BJ (cell line): ENCODE results near the gene YTHDF2. TPM values are rescaled to one million over a fixed set of nuclear protein-coding genes. Genes with fewer than 3 reads are reported as not detected.

Experiments
- CTCF ChIA-PET: fragments of 350-600 bp; formaldehyde crosslinking; extraction: SDS; loops from one replicate; lab custom pipeline; 2021; ENCODE audit warnings: antibody characterized with exemption, inconsistent platforms; lab: Yijun Ruan, JAX
- POLR2A ChIA-PET: fragments of 300-600 bp; sonication (Branson Sonifier 250); formaldehyde crosslinking; extraction: SDS; loops from one replicate; lab custom pipeline; 2021; ENCODE audit warnings: antibody characterized with exemption; lab: Charles Lee
- DNase-seq: peaks from one replicate; pipeline ENCODE4 v3.0.0-alpha.2; 2011; ENCODE audit warnings: low read depth
- H3K27me3 ChIP-seq: 2 replicates; pipeline ENCODE4 v1.6.0; 2011; ENCODE audit warnings: low read length; ENCODE audit not compliant: control insufficient read depth, insufficient read depth
- H3K36me3 ChIP-seq: 2 replicates; pipeline ENCODE4 v1.5.1; 2011; ENCODE audit warnings: low read length; ENCODE audit not compliant: control insufficient read depth, insufficient read depth
- H3K4me3 ChIP-seq: 2 replicates; pipeline ENCODE4 v1.5.1; 2011; ENCODE audit warnings: low read depth, mild to moderate bottlenecking, control low read depth, low read length
- polyA plus RNA-seq: library from polyadenylated mRNA; depleted of rRNA; stranded (reverse); fragments of >200 nt; gene quantifications from 2 replicates; pipeline ENCODE4 v1.2.3, GENCODE V29; 2011
- TF ChIP-seq, protein P1 (sequence below): IDR thresholded peaks from 2 replicates; pipeline ENCODE4 v1.5.1; 2011; ENCODE audit warnings: low read depth, mild to moderate bottlenecking, control low read depth, inconsistent platforms, low read length, moderate library complexity; ENCODE audit not compliant: insufficient read depth

The YTHDF2 gene
- polyA plus RNA-seq, 1 experiment = 45.9 TPM

- ChIA-PET POLR2A (no interaction called here), CTCF (interaction anchor here (0.6 to 11.6 kb wide), 4 partner anchors 10 to 1501 kb away, joined by 3 to 70 read pairs (median 4); no protein-coding TSS in a partner anchor)
- Histone ChIP-seq H3K4me3 (no peak overlapping the region), H3K36me3 (no peaks in the 10 kb centered on the region), H3K27me3 (peaks cover 3% of the 10 kb centered on the region)
- TF ChIP-seq, protein P1, sequence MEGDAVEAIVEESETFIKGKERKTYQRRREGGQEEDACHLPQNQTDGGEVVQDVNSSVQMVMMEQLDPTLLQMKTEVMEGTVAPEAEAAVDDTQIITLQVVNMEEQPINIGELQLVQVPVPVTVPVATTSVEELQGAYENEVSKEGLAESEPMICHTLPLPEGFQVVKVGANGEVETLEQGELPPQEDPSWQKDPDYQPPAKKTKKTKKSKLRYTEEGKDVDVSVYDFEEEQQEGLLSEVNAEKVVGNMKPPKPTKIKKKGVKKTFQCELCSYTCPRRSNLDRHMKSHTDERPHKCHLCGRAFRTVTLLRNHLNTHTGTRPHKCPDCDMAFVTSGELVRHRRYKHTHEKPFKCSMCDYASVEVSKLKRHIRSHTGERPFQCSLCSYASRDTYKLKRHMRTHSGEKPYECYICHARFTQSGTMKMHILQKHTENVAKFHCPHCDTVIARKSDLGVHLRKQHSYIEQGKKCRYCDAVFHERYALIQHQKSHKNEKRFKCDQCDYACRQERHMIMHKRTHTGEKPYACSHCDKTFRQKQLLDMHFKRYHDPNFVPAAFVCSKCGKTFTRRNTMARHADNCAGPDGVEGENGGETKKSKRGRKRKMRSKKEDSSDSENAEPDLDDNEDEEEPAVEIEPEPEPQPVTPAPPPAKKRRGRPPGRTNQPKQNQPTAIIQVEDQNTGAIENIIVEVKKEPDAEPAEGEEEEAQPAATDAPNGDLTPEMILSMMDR = no peak
- no peak for DNase-seq
Measured at GRCh38 chr1:28800324-28800723, 63.6 kb downstream of the YTHDF2 start.

DNA sequence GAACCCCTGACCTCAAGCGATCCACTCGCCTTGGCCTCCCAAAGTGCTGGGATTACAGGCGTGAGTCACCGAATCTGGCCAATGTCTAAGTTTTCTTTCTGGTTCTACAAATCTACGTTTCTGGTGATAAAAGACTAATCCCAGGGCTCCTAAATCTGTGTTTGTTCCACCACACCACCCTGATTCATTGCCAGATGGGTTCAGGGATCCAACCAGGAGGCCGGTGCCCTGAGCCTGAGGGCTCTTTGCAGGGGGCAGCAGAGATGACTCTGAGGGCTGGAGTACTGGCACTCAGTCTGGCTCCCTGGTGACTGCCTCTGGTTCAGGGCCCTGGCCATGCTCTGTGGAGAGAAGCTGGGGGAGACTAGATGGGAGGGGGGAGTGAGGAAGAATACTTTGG is 64.7 kb downstream of the YTHDF2 start:
- no peak for DNase-seq

DNA sequence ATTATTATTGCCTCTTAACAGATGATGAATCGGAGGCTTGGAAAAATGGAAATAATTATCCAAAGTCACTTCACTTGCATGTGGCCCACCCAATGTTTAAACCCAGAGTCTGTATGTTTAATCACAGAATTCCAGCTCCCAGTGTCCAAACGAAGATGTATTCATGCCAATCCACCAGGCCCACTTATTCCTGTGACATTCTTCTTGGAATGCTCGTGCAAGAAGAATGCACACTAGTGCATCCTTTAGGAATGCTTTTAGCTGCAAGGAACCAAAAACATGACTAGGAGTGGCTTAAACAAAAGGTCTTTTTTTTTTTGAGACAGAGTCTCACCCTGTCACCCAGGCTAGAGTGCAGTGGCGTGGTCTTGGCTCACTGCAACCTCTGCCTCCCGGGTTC is 66.3 kb downstream of the YTHDF2 start:
- no peaks in the 10 kb centered on the region for H3K36me3 ChIP-seq
- no peak for DNase-seq
- TF ChIP-seq, protein P1 = no peak
- H3K27me3 ChIP-seq = peaks cover 1% of the 10 kb centered on the region
- no peak overlapping the region for H3K4me3 ChIP-seq
- ChIA-PET CTCF (interaction anchor here (1.0 to 3.0 kb wide), 3 partner anchors 9 to 400 kb away, joined by 3 to 10 read pairs (median 3); no protein-coding TSS in a partner anchor), POLR2A (no interaction called here)

More for the DNA sequence above, 64.7 kb downstream of the YTHDF2 start:
- TF ChIP-seq, protein P1 = no peak
- Histone ChIP-seq H3K36me3 (no peaks in the 10 kb centered on the region), H3K4me3 (no peak overlapping the region), H3K27me3 (peaks cover 3% of the 10 kb centered on the region)
- CTCF ChIA-PET = interaction anchor here (0.7 to 1.0 kb wide), 4 partner anchors 12 to 45 kb away, joined by 3 read pairs; no protein-coding TSS in a partner anchor
- POLR2A ChIA-PET = no interaction called here

DNA sequence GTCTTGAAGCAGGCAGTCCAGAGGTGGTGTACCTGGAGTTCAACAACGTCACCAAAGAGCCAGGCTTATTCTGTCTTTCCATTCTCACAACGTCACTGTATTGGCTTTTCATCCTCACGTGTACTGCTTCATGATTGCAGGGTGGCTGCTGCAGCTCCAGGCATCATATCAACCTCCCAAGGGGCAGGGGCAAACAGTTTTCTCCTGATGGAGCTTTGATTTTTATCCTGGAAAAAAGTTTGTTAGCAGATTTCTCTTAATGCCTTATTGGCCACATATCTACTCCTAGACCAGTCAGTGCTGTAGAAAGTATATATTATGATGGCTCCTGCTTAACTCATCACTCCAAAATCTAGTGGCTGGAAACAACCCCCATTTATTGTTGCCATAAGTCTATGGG is 66.9 kb downstream of the YTHDF2 start:
- CTCF ChIA-PET = interaction anchor here (0.6 to 3.0 kb wide), 6 partner anchors 10 to 399 kb away, joined by 3 to 10 read pairs (median 3); no protein-coding TSS in a partner anchor
- POLR2A ChIA-PET = no interaction called here

DNA sequence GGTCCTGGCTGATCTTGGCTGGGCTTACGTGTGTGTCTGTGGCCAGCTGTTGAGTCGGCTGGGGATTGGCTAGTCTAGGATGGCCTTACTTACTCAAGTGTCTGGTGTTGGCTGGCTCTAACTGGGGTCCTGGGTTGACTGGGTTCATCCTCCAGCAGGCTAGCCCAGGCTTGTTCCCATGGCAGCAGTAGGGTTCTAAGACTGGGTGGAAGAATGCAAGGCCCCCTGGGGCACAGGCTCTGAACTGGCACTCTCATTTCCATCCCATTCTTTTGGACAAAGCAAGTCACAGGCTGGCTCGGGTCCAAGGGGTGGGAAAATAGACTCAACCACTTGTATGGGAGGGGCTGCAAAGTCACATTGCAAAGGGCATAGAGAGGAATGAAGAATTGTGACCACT is 67.3 kb downstream of the YTHDF2 start:
- DNase-seq = no peak
- Histone ChIP-seq H3K4me3 (no peak overlapping the region), H3K27me3 (peaks cover 1% of the 10 kb centered on the region), H3K36me3 (no peaks in the 10 kb centered on the region)
- POLR2A ChIA-PET = no interaction called here
- TF ChIP-seq, protein P1 = no peak
- CTCF ChIA-PET = interaction anchor here (0.6 to 3.0 kb wide), 5 partner anchors 10 to 106 kb away, joined by 3 to 10 read pairs (median 3); no protein-coding TSS in a partner anchor

More for the DNA sequence above, 66.9 kb downstream of the YTHDF2 start:
- TF ChIP-seq, protein P1 = no peak
- H3K4me3 ChIP-seq = no peak overlapping the region
- H3K36me3 ChIP-seq = no peaks in the 10 kb centered on the region
- DNase-seq = no peak
- H3K27me3 ChIP-seq = peaks cover 1% of the 10 kb centered on the region
